ENCODE data around the gene DDAH1. TPM values are rescaled to one million over a fixed set of nuclear protein-coding genes. Genes with fewer than 3 reads are reported as not detected.

Gene DDAH1
- polyA plus RNA-seq, 2 of the 4 experiments (the other 2 are of a cell fraction), result 5.7 to 12.6 TPM

- ATAC-seq (peak; percentile 79 to 84), DNase-seq (ENCODE audit: low read depth in 1 of 2, low spot score in 1 of 2) (peak in 1 of 2 experiments; percentile 39), FAIRE-seq (no peak)
- WGBS (ENCODE audit: missing lambda C conversion rate), result 46% methylated on average over 2 of the region's 2 CpGs
- ChIA-PET CTCF (interaction anchor here (0.6 to 2.7 kb wide), 4 partner anchors 12 to 34 kb away, joined by 3 to 11 read pairs (median 4); no protein-coding TSS in a partner anchor), POLR2A (interaction anchor here (0.6 to 1.5 kb wide), 6 partner anchors 44 to 514 kb away, joined by 3 to 5 read pairs (median 3); partner anchors contain the start of genes BCL10 and C1orf52)
- Histone ChIP-seq H3K4me3 (no peak overlapping the region), H3K4me1 (peaks cover 69% of the 10 kb centered on the region), H3K9me3 (no peaks in the 10 kb centered on the region), H3K27ac (peak overlapping the region; percentile 68 to 88), H3K4me2 (peak overlapping the region; percentile 69)
- no peak for TF ChIP-seq EP300 (IDR thresholded peaks at IDR 0.05)
- TF ChIP-seq, protein P1, sequence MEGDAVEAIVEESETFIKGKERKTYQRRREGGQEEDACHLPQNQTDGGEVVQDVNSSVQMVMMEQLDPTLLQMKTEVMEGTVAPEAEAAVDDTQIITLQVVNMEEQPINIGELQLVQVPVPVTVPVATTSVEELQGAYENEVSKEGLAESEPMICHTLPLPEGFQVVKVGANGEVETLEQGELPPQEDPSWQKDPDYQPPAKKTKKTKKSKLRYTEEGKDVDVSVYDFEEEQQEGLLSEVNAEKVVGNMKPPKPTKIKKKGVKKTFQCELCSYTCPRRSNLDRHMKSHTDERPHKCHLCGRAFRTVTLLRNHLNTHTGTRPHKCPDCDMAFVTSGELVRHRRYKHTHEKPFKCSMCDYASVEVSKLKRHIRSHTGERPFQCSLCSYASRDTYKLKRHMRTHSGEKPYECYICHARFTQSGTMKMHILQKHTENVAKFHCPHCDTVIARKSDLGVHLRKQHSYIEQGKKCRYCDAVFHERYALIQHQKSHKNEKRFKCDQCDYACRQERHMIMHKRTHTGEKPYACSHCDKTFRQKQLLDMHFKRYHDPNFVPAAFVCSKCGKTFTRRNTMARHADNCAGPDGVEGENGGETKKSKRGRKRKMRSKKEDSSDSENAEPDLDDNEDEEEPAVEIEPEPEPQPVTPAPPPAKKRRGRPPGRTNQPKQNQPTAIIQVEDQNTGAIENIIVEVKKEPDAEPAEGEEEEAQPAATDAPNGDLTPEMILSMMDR (IDR thresholded peaks at IDR 0.05), result no peak
- TF ChIP-seq ZSCAN20 (CRISPR knock-in tag; IDR thresholded peaks at IDR 0.05), result no peak
- no peak for TF ChIP-seq ZC3H11A (IDR thresholded peaks at IDR 0.05)
- TF ChIP-seq NPAS2 (CRISPR knock-in tag; IDR thresholded peaks at IDR 0.05; ENCODE audit: borderline replicate concordance), result no peak
- TF ChIP-seq, protein P2, sequence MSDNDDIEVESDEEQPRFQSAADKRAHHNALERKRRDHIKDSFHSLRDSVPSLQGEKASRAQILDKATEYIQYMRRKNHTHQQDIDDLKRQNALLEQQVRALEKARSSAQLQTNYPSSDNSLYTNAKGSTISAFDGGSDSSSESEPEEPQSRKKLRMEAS (IDR thresholded peaks at IDR 0.05), result no peak
- TF ChIP-seq GATA3 (IDR thresholded peaks at IDR 0.05; ENCODE audit: borderline replicate concordance), result 0 out of 2 replicates have a peak, but pooled peaks have one; percentile 11
- peak; percentile 12; the same call in 1 of the 2 replicates for TF ChIP-seq JUNB (IDR thresholded peaks at IDR 0.05)
- no peak for TF ChIP-seq KDM1A (IDR thresholded peaks at IDR 0.05; ENCODE audit: low read depth)
- TF ChIP-seq HES2 (IDR thresholded peaks at IDR 0.05), result no peak
- no peak for TF ChIP-seq CHD4 (IDR thresholded peaks at IDR 0.05; ENCODE audit: borderline replicate concordance)
- TF ChIP-seq MAFK (IDR thresholded peaks at IDR 0.05; ENCODE audit: partially characterized antibody), result no peak
- TF ChIP-seq E2F6 (IDR thresholded peaks at IDR 0.05; ENCODE audit: borderline replicate concordance, low read depth), result no peak
- no peak for TF ChIP-seq FOSL2 (IDR thresholded peaks at IDR 0.05)
- peak; percentile 27; the same call in 1 of the 2 replicates for TF ChIP-seq FOSL2 (CRISPR knock-in tag; IDR thresholded peaks at IDR 0.05)
- no peak for TF ChIP-seq NR3C1 (IDR thresholded peaks at IDR 0.05)
- TF ChIP-seq FOSB (CRISPR knock-in tag; IDR thresholded peaks at IDR 0.05), result no peak
- no peak for TF ChIP-seq NFE2L2 (conservative IDR thresholded peaks at IDR 0.05; ENCODE audit: low read length)
- no peak for TF ChIP-seq CHD2 (IDR thresholded peaks at IDR 0.05; ENCODE audit: low read length, partially characterized antibody)
- no peak for TF ChIP-seq HOXB5 (CRISPR knock-in tag; IDR thresholded peaks at IDR 0.05)
Observed at GRCh38 chr1:85320371-85321131, 144.4 kb downstream of the DDAH1 start.

- no peaks in the 10 kb centered on the region for H3K9me3 ChIP-seq
- ATAC-seq (no peak; a peak in 1 of 6 replicates), FAIRE-seq (no peak), DNase-seq (ENCODE audit: low read depth in 1 of 2, low spot score in 1 of 2) (no peak)
- ChIA-PET POLR2A (interaction anchor here (1.3 to 1.5 kb wide), 2 partner anchors 43 to 261 kb away, joined by 3 to 5 read pairs; partner anchors contain the start of gene BCL10), CTCF (interaction anchor here (1.2 to 2.7 kb wide), 2 partner anchors 12 to 24 kb away, joined by 4 to 11 read pairs; no protein-coding TSS in a partner anchor)
- peaks cover 69% of the 10 kb centered on the region for H3K4me1 ChIP-seq
- H3K4me3 ChIP-seq, result no peak overlapping the region
- H3K27ac ChIP-seq, result peak overlapping the region; percentile 68 to 88; a peak in 5 of 6 replicates
- TF ChIP-seq EHF (CRISPR knock-in tag; IDR thresholded peaks at IDR 0.05) (no peak), EHMT2 (IDR thresholded peaks at IDR 0.05; ENCODE audit: low read depth) (no peak)
- 64% methylated on average over 4 of the region's 4 CpGs for WGBS (ENCODE audit: missing lambda C conversion rate)
- H3K4me2 ChIP-seq, result peak overlapping the region; percentile 69
Observed at GRCh38 chr1:85319931-85320330, 145.0 kb downstream of the DDAH1 start.
